Body of pancreas (tissue), 4 donors: ENCODE measurements around the gene KRTAP20-2. TPM values are rescaled to one million over a fixed set of nuclear protein-coding genes. Genes with fewer than 3 reads are reported as not detected.

Experiments used
- ATAC-seq: fragments of 150-250 bp; one replicate; pipeline ENCODE4 v1.9.1; 2016
- DNase-seq, 4 donors: peaks; one replicate each; pipeline ENCODE4 v3.0.0-alpha.2; 2019
- H3K27ac ChIP-seq, 4 donors: fragments of 200-600 bp; sonication (generic); 1 replicate in 3 of 4; 2 replicates in 1 of 4; pipeline versions ENCODE4 v1.5.1 to v1.6.1; 2016 to 2019; ENCODE audit warnings: mild to moderate bottlenecking in 1 of 4, mixed read lengths in 1 of 4, moderate library complexity in 1 of 4
- H3K27me3 ChIP-seq, 2 donors: fragments of 200-600 bp; sonication (generic); one replicate each; pipeline ENCODE4 v1.6.0; 2016; ENCODE audit warnings: mild to moderate bottlenecking in 1 of 2
- H3K36me3 ChIP-seq, 2 donors: fragments of 200-600 bp; sonication (generic); replicated peaks in 1 of 2; 2 replicates each; pipeline ENCODE4 v1.5.1; 2016; ENCODE audit warnings: low read depth in 2 of 2; ENCODE audit not compliant: insufficient read depth in 1 of 2
- H3K4me1 ChIP-seq: fragments of 200-600 bp; sonication (generic); one replicate; pipeline ENCODE4 v1.6.0; 2016
- H3K4me3 ChIP-seq, 2 donors: fragments of 200-600 bp; sonication (generic); 1 replicate in 1 of 2; 2 replicates in 1 of 2; pipeline ENCODE4 v1.5.1; 2016 to 2019
- H3K9me3 ChIP-seq, 3 donors: fragments of 200-600 bp; sonication (generic); 1 replicate in 2 of 3; 2 replicates in 1 of 3; pipeline ENCODE4 v1.5.1; 2016
- POLR2A ChIP-seq, 3 donors: fragments of 450-650 bp; IDR thresholded peaks; one replicate each; pipeline ENCODE4 v1.6.1; 2016; ENCODE audit warnings: antibody characterized with exemption in 3 of 3, mild to moderate bottlenecking in 2 of 3
- WGBS, 2 donors: methylation state at CpG; one replicate each; pipeline ENCODE4 v1.1.5; 2017; 5-methylcytosine and 5-hydroxymethylcytosine counted together
- intact Hi-C: fragments of 100-400 bp; cut with DNase I; formaldehyde crosslinking; loops from one replicate; pipeline ENCODE4 v1.15.1; 2023
- total RNA-seq, 2 donors: library from RNA; depleted of rRNA; stranded (reverse); fragments of >200 nt; gene quantifications; one replicate each; pipeline ENCODE4 v1.1.0, GENCODE V29; 2016
- TF ChIP-seq, protein P1 (sequence below), 7 experiments: fragments of 450-650 bp in 4 of 7; fragments of 200-600 bp in 3 of 7; sonication (generic) in 3 of 7; IDR thresholded peaks; one replicate each; pipeline ENCODE4 v1.5.1; 2016 to 2019; ENCODE audit warnings: antibody characterized with exemption in 7 of 7

KRTAP20-2 gene
- total RNA-seq, 2 donors from 2014 or later, result not detected

GRCh38 chr21:30628109-30628508 is 6.9 kb upstream of the KRTAP20-2 start:
- 67 to 80% methylated on average over 4 of the region's 4 CpGs for WGBS, 2 donors
- intact Hi-C loops, result no loop called here

GRCh38 chr21:30629200-30629599 is 5.8 kb upstream of the KRTAP20-2 start:
- intact Hi-C loops, result no loop called here
- ATAC-seq (no peak), DNase-seq (no peak)
- Histone ChIP-seq H3K4me1 (no peaks in the 10 kb centered on the region), H3K4me3 (no peak overlapping the region), H3K9me3 (no peaks in the 10 kb centered on the region), H3K27ac (no peak overlapping the region), H3K27me3 (no peaks in the 10 kb centered on the region), H3K36me3 (no peaks in the 10 kb centered on the region)
- 24 to 50% methylated on average over 1 of the region's 1 CpG for WGBS, 2 donors
- TF ChIP-seq, protein P1, sequence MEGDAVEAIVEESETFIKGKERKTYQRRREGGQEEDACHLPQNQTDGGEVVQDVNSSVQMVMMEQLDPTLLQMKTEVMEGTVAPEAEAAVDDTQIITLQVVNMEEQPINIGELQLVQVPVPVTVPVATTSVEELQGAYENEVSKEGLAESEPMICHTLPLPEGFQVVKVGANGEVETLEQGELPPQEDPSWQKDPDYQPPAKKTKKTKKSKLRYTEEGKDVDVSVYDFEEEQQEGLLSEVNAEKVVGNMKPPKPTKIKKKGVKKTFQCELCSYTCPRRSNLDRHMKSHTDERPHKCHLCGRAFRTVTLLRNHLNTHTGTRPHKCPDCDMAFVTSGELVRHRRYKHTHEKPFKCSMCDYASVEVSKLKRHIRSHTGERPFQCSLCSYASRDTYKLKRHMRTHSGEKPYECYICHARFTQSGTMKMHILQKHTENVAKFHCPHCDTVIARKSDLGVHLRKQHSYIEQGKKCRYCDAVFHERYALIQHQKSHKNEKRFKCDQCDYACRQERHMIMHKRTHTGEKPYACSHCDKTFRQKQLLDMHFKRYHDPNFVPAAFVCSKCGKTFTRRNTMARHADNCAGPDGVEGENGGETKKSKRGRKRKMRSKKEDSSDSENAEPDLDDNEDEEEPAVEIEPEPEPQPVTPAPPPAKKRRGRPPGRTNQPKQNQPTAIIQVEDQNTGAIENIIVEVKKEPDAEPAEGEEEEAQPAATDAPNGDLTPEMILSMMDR (IDR thresholded peaks at IDR 0.05), result no peak
- no peak for TF ChIP-seq POLR2A (IDR thresholded peaks at IDR 0.05)

More at GRCh38 chr21:30628109-30628508, 6.9 kb upstream of the KRTAP20-2 start:
- H3K27me3 ChIP-seq, result no peaks in the 10 kb centered on the region
- H3K36me3 ChIP-seq, result no peaks in the 10 kb centered on the region
- no peak overlapping the region for H3K27ac ChIP-seq
- DNase-seq, result no peak
- no peaks in the 10 kb centered on the region for H3K4me1 ChIP-seq
- ATAC-seq, result no peak
- no peak for TF ChIP-seq POLR2A (IDR thresholded peaks at IDR 0.05)
- no peaks in the 10 kb centered on the region for H3K9me3 ChIP-seq
- no peak overlapping the region for H3K4me3 ChIP-seq

DNA sequence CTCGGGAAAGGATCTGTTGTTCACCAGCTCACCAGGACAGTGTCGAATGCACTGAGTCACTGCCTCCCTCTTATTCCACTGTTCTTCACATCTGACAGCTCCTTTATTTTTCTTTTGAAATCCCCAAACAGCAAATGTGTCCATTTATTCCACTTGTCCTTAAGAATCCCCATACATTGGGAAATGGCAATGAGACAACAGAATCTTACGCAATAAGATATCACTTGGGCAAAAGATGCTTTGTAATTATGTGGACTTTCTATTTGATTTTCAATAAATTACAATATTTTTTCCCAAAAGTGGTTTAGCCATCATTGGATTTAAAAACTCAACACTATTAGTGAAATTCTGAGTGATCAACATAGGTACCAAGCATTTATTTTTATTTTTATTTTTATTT is 3.7 kb downstream of the KRTAP20-2 start:
- no peaks in the 10 kb centered on the region for H3K9me3 ChIP-seq
- H3K27ac ChIP-seq, result no peak overlapping the region
- TF ChIP-seq, protein P1 (IDR thresholded peaks at IDR 0.05), result no peak
- TF ChIP-seq POLR2A (IDR thresholded peaks at IDR 0.05), result no peak
- H3K27me3 ChIP-seq, result no peaks in the 10 kb centered on the region
- no peaks in the 10 kb centered on the region for H3K4me1 ChIP-seq
- H3K36me3 ChIP-seq, result no peaks in the 10 kb centered on the region
- WGBS, 2 donors, result 78 to 82% methylated on average over 3 of the region's 3 CpGs
- ATAC-seq (no peak), DNase-seq (no peak)
- intact Hi-C loops, result no loop called here
- H3K4me3 ChIP-seq, result no peak overlapping the region

- no peaks in the 10 kb centered on the region for H3K4me1 ChIP-seq
- H3K27me3 ChIP-seq, result no peaks in the 10 kb centered on the region
- no peaks in the 10 kb centered on the region for H3K36me3 ChIP-seq
- no peak within 1 kb of the TSS for H3K4me3 ChIP-seq
- no peak within 1 kb of the TSS for H3K27ac ChIP-seq
- no peaks in the 10 kb centered on the region for H3K9me3 ChIP-seq
- intact Hi-C loops, result no loop called here
- no peak for ATAC-seq
- 76 to 82% methylated on average over 2 of the region's 2 CpGs for WGBS, 2 donors
- TF ChIP-seq, protein P1 (IDR thresholded peaks at IDR 0.05), result no peak
- TF ChIP-seq POLR2A (IDR thresholded peaks at IDR 0.05), result no peak
- DNase-seq, result no peak
These were observed 7.6 kb downstream of the KRTAP20-2 start, which contains the start of gene KRTAP20-3 for GRCh38 chr21:30642564-30642963. Gene KRTAP20-3 (plus strand): TSS chr21:30642864.

- Histone ChIP-seq H3K27me3 (no peaks in the 10 kb centered on the region), H3K36me3 (no peaks in the 10 kb centered on the region), H3K27ac (no peak overlapping the region), H3K4me1 (no peaks in the 10 kb centered on the region), H3K4me3 (no peak overlapping the region), H3K9me3 (no peaks in the 10 kb centered on the region)
- ATAC-seq (no peak), DNase-seq (no peak)
- WGBS, 2 donors, result 50 to 64% methylated on average over 1 of the region's 1 CpG
- intact Hi-C loops, result no loop called here
- TF ChIP-seq, protein P1 (IDR thresholded peaks at IDR 0.05), result no peak
- TF ChIP-seq POLR2A (IDR thresholded peaks at IDR 0.05), result no peak
These were observed 12.0 kb downstream of the KRTAP20-2 start for GRCh38 chr21:30646904-30647414.
